Activated T-cell treated with anti-CD3 and anti-CD28 coated beads for 48 hours (primary cell): ENCODE measurements around the gene GSTM3.
"Not testable (repeated sequence)": the region's sequence is repeated elsewhere in the genome, so short reads cannot be mapped to it uniquely, and the experiment has no call there.

ENCODE experiments used
- DNase-seq: peaks from one replicate; pipeline ENCODE4 v3.0.0-alpha.2; 2020; ENCODE audit warnings: low read depth

The GSTM3 gene

GRCh38 chr1:109697861-109698260 lies 43.0 kb downstream of the GSTM3 start:
- not testable (repeated sequence) for DNase-seq

DNA sequence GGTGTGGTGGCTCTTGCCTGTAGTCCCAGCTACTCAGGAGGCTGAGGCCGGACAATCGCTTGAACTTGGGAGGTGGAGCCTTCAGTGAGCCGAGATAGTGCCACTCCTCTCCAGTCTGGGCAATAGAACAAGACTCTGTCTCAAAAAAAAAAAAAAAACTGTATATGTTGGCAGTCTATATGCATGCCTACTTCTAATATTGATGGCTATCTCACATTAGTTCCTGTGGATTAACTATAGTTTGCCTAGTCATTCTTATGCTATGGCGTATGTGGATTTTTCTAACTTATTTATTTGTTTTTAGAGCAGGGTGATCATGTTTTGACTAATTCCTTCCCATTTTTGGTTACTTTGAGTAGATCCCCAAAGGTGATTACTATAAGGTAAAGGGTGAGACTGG lies 43.8 kb downstream of the GSTM3 start:
- no peak for DNase-seq

GRCh38 chr1:109695138-109695537 lies 45.7 kb downstream of the GSTM3 start:
- DNase-seq = not testable (repeated sequence)

GRCh38 chr1:109694400-109694799 lies 46.4 kb downstream of the GSTM3 start:
- not testable (repeated sequence) for DNase-seq

DNA sequence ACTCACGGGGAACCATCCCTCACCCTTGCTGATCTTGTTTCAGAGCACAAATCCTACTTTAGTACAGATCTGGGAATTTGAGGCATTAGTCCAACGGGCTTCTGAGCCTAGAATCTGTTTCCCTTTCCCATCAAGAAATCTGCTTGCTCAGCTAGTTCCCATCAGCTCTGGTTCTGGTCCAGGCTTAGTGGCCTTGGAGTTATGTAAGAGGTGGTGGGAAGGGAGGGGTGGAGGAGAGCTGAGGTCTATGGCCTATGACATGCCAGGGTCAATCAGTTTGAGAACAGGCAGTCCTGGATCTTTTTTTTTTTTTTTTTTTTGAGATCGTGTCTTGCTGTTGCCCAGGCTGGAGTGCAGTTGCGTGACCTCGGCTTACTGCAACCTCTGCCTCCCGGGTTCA lies 49.1 kb downstream of the GSTM3 start:
- DNase-seq = no peak

DNA sequence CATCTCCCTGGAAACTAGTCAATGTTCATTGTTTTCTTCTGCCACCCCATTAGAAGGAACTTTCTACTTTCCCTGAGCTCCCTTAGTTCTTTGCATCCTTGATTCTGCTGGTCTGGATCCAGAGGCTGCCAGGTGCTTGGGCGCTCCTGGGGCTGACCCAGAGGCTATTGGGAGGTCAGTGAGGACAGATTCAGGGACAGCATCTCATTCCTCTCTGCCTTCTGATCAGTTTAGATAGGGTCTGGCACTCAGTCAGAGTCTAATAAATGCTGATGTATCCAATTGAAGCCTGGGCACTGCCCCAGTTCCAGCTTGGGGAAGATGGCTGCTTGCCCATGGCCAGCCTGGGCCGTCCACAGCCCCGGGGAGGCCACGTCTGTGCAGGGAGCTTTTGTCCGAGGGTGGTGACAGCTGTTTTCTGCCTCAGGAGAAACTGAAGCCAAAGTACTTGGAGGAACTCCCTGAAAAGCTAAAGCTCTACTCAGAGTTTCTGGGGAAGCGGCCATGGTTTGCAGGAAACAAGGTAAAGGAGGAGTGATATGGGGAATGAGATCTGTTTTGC lies 50.9 kb downstream of the GSTM3 start:
- no peak for DNase-seq

DNA sequence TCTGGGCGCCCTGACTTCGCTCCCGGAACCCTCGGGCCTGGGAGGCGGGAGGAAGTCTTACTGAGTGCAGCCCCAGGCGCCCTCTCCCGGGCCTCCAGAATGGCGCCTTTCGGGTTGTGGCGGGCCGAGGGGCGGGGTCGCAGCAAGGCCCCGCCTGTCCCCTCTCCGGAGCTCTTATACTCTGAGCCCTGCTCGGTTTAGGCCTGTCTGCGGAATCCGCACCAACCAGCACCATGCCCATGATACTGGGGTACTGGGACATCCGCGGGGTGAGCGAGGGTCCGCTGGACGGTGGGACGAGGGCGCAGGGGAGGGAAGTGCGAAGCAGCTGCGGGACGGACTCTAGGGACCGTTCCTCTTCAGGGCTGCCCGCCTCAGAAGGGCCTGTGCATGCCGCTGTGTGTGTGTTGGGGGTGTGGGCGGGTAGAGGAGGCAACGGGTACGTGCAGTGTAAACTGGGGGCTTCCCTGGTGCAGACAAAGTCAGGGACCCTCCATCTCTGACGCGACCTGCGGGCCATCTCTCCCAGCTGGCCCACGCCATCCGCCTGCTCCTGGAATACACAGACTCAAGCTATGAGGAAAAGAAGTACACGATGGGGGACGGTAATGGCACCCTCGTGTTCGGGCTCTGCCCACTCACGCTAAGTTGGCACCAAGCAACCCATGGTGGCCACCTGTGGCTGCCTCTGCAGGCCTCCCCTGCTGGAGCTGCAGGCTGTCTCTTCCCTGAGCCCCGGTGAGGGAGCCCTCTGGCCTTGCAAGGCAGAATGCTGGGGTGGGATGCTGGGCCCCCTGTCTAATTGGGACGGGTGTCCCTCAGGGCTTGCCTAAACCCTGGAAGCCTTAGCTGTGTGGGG lies 53.0 kb downstream of the GSTM3 start, which contains the start of gene GSTM1:
TSS of gene GSTM1 (plus strand) at position 177 of the 859 bp plus-strand sequence. CDS start at position 234, 57 bp downstream.
- no peak for DNase-seq

DNA sequence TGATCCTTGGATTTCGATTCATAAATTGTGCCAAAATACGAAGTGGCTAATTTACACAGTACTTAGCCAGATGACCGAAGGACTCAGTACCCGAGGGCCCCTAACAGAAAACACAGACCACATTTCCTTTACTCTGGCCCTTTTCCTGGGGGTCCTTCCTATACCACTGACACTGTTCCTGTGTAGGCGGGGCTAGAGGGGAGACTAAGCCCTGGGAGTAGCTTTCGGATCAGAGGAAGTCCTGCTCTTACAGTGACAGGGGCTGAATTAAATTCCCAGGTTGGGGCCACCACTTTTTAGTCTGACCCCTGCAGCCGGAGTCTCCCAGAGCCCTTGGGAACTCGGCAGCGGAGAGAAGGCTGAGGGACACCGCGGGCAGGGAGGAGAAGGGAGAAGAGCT lies 53.7 kb downstream of the GSTM3 start:
- DNase-seq = not testable (repeated sequence)

DNA sequence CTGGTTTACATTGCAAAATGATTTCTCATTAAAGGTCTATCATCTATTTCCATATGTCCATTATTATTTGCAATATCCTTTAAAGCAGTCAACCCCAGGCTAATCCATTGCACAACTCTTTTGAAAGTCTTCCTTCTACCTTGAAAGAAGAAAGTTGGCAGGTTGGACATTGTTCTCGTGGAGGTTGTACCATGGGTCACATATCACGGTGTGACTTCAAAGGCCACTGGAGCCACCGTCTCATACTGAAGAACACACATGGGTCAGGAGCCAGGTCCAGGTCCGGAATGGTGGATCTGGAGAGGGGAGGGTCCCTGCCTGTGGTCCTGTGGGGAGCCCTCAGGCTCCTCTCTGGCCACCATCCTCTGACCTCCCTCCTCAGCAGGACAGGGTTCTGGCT lies 54.9 kb downstream of the GSTM3 start:
- not testable (repeated sequence) for DNase-seq

- not testable (repeated sequence) for DNase-seq
These were observed 55.4 kb downstream of the GSTM3 start for GRCh38 chr1:109685399-109685798.

DNA sequence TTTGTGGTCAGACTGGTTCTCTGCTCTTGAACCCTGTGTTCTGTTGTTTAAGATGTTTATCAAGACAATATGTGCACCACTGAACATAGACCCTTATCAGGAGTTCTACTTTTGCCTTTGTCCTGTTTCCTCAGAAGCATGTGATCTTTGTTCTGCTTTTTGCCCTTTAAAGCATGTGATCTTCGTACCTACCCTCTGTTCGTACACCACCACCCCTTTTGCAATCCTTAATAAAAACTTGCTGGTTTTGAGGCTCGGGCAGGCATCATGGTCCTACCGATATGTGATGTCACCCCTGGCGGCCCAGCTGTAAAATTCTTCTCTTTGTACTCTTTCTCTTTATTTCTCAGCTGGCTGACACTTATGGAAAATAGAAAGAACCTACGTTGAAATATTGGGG lies 56.1 kb downstream of the GSTM3 start:
- DNase-seq = not testable (repeated sequence)
